ENCODE data around the gene GPC5.
"Not testable (repeated sequence)": the region's sequence is repeated elsewhere in the genome, so short reads cannot be mapped to it uniquely, and the experiment has no call there.

The GPC5 gene

GRCh38 chr13:92823059-92823458, 1424.6 kb downstream of the GPC5 start:
- no peak for FAIRE-seq

GRCh38 chr13:92825938-92826596, 1427.6 kb downstream of the GPC5 start:
- no peak for FAIRE-seq

GRCh38 chr13:92827503-92827902, 1429.1 kb downstream of the GPC5 start:
- FAIRE-seq: no peak

GRCh38 chr13:92829930-92830329, 1431.5 kb downstream of the GPC5 start:
- FAIRE-seq: no peak

GRCh38 chr13:92830821-92831220, 1432.4 kb downstream of the GPC5 start:
- FAIRE-seq: no peak

GRCh38 chr13:92833071-92833470, 1434.7 kb downstream of the GPC5 start:
- no peak for FAIRE-seq

- FAIRE-seq: no peak
Observed at GRCh38 chr13:92836171-92836570, 1437.8 kb downstream of the GPC5 start.

- no peak for FAIRE-seq
Observed at GRCh38 chr13:92838786-92839185, 1440.4 kb downstream of the GPC5 start.

- no peak for FAIRE-seq
Observed at GRCh38 chr13:92842145-92842544, 1443.7 kb downstream of the GPC5 start.

GRCh38 chr13:92843549-92843948, 1445.1 kb downstream of the GPC5 start:
- no peak for FAIRE-seq

- no peak for FAIRE-seq
Observed at GRCh38 chr13:92849381-92849780, 1451.0 kb downstream of the GPC5 start.

GRCh38 chr13:92864584-92865284, 1466.3 kb downstream of the GPC5 start:
- FAIRE-seq: no peak

GRCh38 chr13:92873029-92873428, 1474.6 kb downstream of the GPC5 start:
- no peak for FAIRE-seq

- FAIRE-seq: no peak
Observed at GRCh38 chr13:92886535-92887077, 1488.2 kb downstream of the GPC5 start.

- no peak for FAIRE-seq
Observed at GRCh38 chr13:92894447-92894846, 1496.0 kb downstream of the GPC5 start.

- FAIRE-seq: no peak
Observed at GRCh38 chr13:92896842-92897241, 1498.4 kb downstream of the GPC5 start.

GRCh38 chr13:92898946-92899345, 1500.5 kb downstream of the GPC5 start:
- not testable (repeated sequence) for FAIRE-seq

GRCh38 chr13:92900446-92900845, 1502.0 kb downstream of the GPC5 start:
- FAIRE-seq: no peak

- no peak for FAIRE-seq
Observed at GRCh38 chr13:92901739-92902138, 1503.3 kb downstream of the GPC5 start.

GRCh38 chr13:92912629-92913028, 1514.2 kb downstream of the GPC5 start:
- no peak for FAIRE-seq

- FAIRE-seq: no peak
Observed at GRCh38 chr13:92913840-92914239, 1515.4 kb downstream of the GPC5 start.
